Fibroblast of lung (primary cell): ENCODE data around the gene UNC13D. TPM values are rescaled to one million over a fixed set of nuclear protein-coding genes. Genes with fewer than 3 reads are reported as not detected.

Source experiments
- DNase-seq, 2 donors: peaks; one replicate each; pipeline versions ENCODE4 v3.0.0 to v3.0.0-alpha.2; 2010; ENCODE audit warnings: low read depth in 2 of 2
- H2AFZ ChIP-seq: 2 replicates; pipeline ENCODE4 v1.5.1; 2012; ENCODE audit warnings: low read length, control low read depth, inconsistent platforms
- H3K27ac ChIP-seq: 2 replicates; pipeline ENCODE4 v1.5.1; 2011; ENCODE audit warnings: low read length, control low read depth; ENCODE audit not compliant: insufficient read depth
- H3K27me3 ChIP-seq: 2 replicates; pipeline ENCODE4 v1.5.1; 2011; ENCODE audit warnings: mild to moderate bottlenecking, low read length; ENCODE audit not compliant: control insufficient read depth, insufficient read depth
- H3K36me3 ChIP-seq: 2 replicates; pipeline ENCODE4 v1.5.1; 2011; ENCODE audit warnings: low read length; ENCODE audit not compliant: control insufficient read depth, insufficient read depth
- H3K4me1 ChIP-seq: 2 replicates; pipeline ENCODE4 v1.5.1; 2011; ENCODE audit warnings: low read length; ENCODE audit not compliant: control insufficient read depth, insufficient read depth; ENCODE audit errors: extremely low read depth
- H3K4me2 ChIP-seq: 2 replicates; pipeline ENCODE4 v1.5.1; 2011; ENCODE audit warnings: low read length, control low read depth; ENCODE audit not compliant: insufficient read depth; ENCODE audit errors: extremely low read depth
- H3K4me3 ChIP-seq, 4 experiments: fragments of 200-600 bp in 1 of 4; sonication (generic) in 1 of 4; replicated peaks in 1 of 4; 2 replicates each; pipeline ENCODE4 v1.5.1; 2011 to 2016; ENCODE audit warnings: low read length in 4 of 4, low read depth in 3 of 4, mild to moderate bottlenecking in 3 of 4, control low read depth in 2 of 4, inconsistent platforms in 1 of 4, mixed read lengths in 1 of 4; ENCODE audit not compliant: insufficient read depth in 1 of 4; ENCODE audit errors: control extremely low read depth in 1 of 4
- H3K79me2 ChIP-seq: 2 replicates; pipeline ENCODE4 v1.5.1; 2012; ENCODE audit warnings: mild to moderate bottlenecking, low read length, inconsistent platforms; ENCODE audit not compliant: control insufficient read depth, insufficient read depth
- H3K9ac ChIP-seq: 2 replicates; pipeline ENCODE4 v1.5.1; 2011; ENCODE audit warnings: mild to moderate bottlenecking, low read length, control low read depth; ENCODE audit not compliant: insufficient read depth
- H3K9me3 ChIP-seq: 2 replicates; pipeline ENCODE4 v1.5.1; 2012; ENCODE audit warnings: low read depth, low read length; ENCODE audit not compliant: control insufficient read depth, insufficient read depth
- H4K20me1 ChIP-seq: 2 replicates; pipeline ENCODE4 v1.5.1; 2011; ENCODE audit warnings: low read length; ENCODE audit not compliant: control insufficient read depth, insufficient read depth; ENCODE audit errors: extremely low read depth
- CTCF ChIP-seq, 2 donors: IDR thresholded peaks in 1 of 2; conservative IDR thresholded peaks in 1 of 2; 1 replicate in 1 of 2; 2 replicates in 1 of 2; pipeline ENCODE4 v1.5.1; 2011 to 2012; ENCODE audit warnings: low read length in 2 of 2, control low read depth in 1 of 2, inconsistent platforms in 1 of 2, low read depth in 1 of 2, mild to moderate bottlenecking in 1 of 2
- EZH2 ChIP-seq: IDR thresholded peaks from 2 replicates; pipeline ENCODE4 v1.5.1; 2012; ENCODE audit warnings: low read length, control low read depth, mild to moderate bottlenecking; ENCODE audit errors: missing control alignments
- polyA plus RNA-seq, 2 donors: library from polyadenylated mRNA; depleted of rRNA in 1 of 2; stranded (reverse) in 1 of 2; unstranded in 1 of 2; fragments of >200 nt; gene quantifications; 2 replicates each; pipeline ENCODE4 v1.2.1, GENCODE V29; 2011 to 2012; ENCODE audit warnings: missing spikeins in 1 of 2
- total RNA-seq: library from RNA; depleted of rRNA; stranded (reverse); fragments of >200 nt; gene quantifications from 2 replicates; pipeline ENCODE4 v1.2.1, GENCODE V29; 2014

UNC13D gene
- total and polyA plus RNA-seq, 2 donors (not counting 1 experiment from before 2014, with no cell fraction given): 0.22 to 1.5 TPM

GRCh38 chr17:75826561-75827307 lies 17.5 kb downstream of the UNC13D start:
- no peak overlapping the region for H3K9ac ChIP-seq
- H3K4me3 ChIP-seq: no peak overlapping the region
- DNase-seq: no peak
- no peaks in the 10 kb centered on the region for H3K79me2 ChIP-seq
- no peak overlapping the region for H3K4me2 ChIP-seq
- H3K27me3 ChIP-seq: no peaks in the 10 kb centered on the region
- peaks cover 5% of the 10 kb centered on the region for H3K36me3 ChIP-seq
- H3K27ac ChIP-seq: no peak overlapping the region
- H4K20me1 ChIP-seq: no peaks in the 10 kb centered on the region
- no peaks in the 10 kb centered on the region for H3K9me3 ChIP-seq
- TF ChIP-seq EZH2 (no peak), CTCF (conservative IDR thresholded peaks at IDR 0.05 in 1 of 2, IDR thresholded peaks at IDR 0.05 in 1 of 2; ENCODE audit: low read depth in 1 of 2, low read length in 2 of 2) (no peak)
- no peaks in the 10 kb centered on the region for H3K4me1 ChIP-seq
- no peak overlapping the region for H2AFZ ChIP-seq

GRCh38 chr17:75825748-75826370 lies 18.3 kb downstream of the UNC13D start:
- DNase-seq: no peak
- H3K4me1 ChIP-seq: no peaks in the 10 kb centered on the region
- H4K20me1 ChIP-seq: no peaks in the 10 kb centered on the region
- no peaks in the 10 kb centered on the region for H3K79me2 ChIP-seq
- H3K27me3 ChIP-seq: no peaks in the 10 kb centered on the region
- peaks cover 5% of the 10 kb centered on the region for H3K36me3 ChIP-seq
- no peak overlapping the region for H2AFZ ChIP-seq
- no peak overlapping the region for H3K4me2 ChIP-seq
- H3K9ac ChIP-seq: no peak overlapping the region
- TF ChIP-seq EZH2 (no peak), CTCF (conservative IDR thresholded peaks at IDR 0.05 in 1 of 2, IDR thresholded peaks at IDR 0.05 in 1 of 2; ENCODE audit: low read depth in 1 of 2, low read length in 2 of 2) (no peak)
- no peaks in the 10 kb centered on the region for H3K9me3 ChIP-seq
- no peak overlapping the region for H3K27ac ChIP-seq
- no peak overlapping the region for H3K4me3 ChIP-seq

GRCh38 chr17:75825149-75825552 lies 19.1 kb downstream of the UNC13D start:
- H3K27ac ChIP-seq: no peak overlapping the region
- H3K9ac ChIP-seq: no peak overlapping the region

More at GRCh38 chr17:75825149-75825552, 19.1 kb downstream of the UNC13D start:
- Histone ChIP-seq H3K27me3 (no peaks in the 10 kb centered on the region), H3K9me3 (no peaks in the 10 kb centered on the region), H2AFZ (no peak overlapping the region), H3K36me3 (peaks cover 8% of the 10 kb centered on the region), H3K79me2 (no peaks in the 10 kb centered on the region), H3K4me3 (no peak overlapping the region), H4K20me1 (no peaks in the 10 kb centered on the region), H3K4me2 (no peak overlapping the region), H3K4me1 (no peaks in the 10 kb centered on the region)
- no peak for DNase-seq
- TF ChIP-seq CTCF (conservative IDR thresholded peaks at IDR 0.05 in 1 of 2, IDR thresholded peaks at IDR 0.05 in 1 of 2; ENCODE audit: low read depth in 1 of 2, low read length in 2 of 2): no peak
- TF ChIP-seq EZH2: no peak
